GM21619 (cell line): ENCODE data around the gene MYH13.

Experiments
- ATAC-seq: cut with Tn5 transposase; IDR thresholded peaks from one replicate; pipeline ENCODE4 v1.9.1; 2021; ENCODE audit not compliant: unreplicated experiment

The MYH13 gene

DNA sequence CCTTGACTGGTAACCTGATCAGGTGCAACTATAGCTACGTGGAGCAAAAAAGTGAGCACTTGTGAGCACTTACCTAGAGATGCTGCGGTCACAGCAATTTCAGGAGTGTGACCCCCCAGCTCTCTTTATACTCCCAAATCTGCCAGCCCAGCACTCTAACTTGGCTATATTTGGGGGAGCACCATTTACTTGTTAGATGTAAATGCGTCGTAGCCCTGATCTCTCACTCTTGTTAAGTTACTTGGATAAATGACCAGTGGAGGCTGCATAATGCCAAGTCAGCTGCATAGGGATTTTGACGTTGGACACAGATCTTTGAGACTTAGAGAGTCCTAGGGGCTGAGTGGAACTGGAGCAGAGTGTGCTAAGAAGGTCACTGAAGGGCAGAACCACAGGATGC is at the start of gene MYH13:
Gene MYH13 (minus strand): TSS at position 101 of the 400 bp plus-strand sequence. CDS start 8,476 bp downstream, outside the sequence.
- no peak for ATAC-seq

DNA sequence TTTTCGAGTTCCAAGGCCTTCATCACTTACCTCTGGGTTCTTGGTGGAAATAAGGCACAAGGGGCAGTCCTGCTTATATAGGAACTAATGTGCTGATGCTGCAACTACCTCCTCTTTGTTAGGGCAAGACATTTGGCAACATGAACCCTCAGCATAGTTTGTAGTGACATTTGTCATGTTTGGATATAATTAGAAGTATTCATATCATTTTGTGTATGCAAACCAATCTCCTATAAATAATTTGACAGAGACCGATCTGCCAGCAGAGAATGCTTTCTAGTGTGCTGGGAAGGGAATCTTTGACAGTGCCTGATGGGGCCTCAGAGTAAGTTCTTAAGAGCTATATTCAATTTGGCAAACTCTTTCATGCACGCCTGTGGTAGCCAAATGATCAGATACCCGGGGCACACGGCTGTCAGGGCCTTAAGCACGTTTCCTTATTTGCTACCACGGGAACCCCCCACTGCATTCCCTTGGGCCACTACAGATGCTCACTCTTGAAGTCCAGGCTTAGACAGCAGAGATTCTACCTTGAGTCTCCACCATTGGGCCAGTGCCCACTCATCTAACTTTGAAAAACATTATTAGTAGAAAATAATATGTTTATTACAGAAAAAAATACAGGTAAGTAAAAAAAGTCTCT is 49.2 kb upstream of the MYH13 start, which contains the start of gene MYH8:
Gene MYH8 (minus strand): TSS at position 51 of the 643 bp plus-strand sequence. CDS start 1,723 bp downstream, outside the sequence.
- no peak for ATAC-seq

- ATAC-seq, result no peak
These were observed 48.4 kb upstream of the MYH13 start for GRCh38 chr17:10421211-10421610.

- no peak for ATAC-seq
These were observed 48.0 kb upstream of the MYH13 start for GRCh38 chr17:10420811-10421210.

GRCh38 chr17:10417431-10417830 is 44.6 kb upstream of the MYH13 start:
- no peak for ATAC-seq

DNA sequence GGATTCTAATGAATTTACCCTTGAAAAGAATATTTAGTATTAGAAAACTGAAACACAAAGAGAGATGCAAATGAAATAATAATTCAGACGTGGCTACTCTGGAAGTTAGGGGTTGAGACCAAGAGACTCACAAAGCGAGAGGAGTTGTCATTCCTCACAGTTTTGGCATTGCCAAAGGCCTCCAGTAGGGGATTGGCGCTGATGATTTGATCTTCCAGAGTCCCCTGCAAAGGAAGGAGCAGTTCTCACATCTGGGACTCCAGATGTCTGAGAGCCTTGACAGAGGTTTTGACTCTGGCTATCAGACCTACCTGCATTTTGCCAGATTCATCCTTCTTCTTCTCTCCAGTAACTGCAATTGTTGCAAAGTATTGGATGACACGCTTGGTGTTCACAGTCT is 42.4 kb upstream of the MYH13 start:
- ATAC-seq, result no peak

DNA sequence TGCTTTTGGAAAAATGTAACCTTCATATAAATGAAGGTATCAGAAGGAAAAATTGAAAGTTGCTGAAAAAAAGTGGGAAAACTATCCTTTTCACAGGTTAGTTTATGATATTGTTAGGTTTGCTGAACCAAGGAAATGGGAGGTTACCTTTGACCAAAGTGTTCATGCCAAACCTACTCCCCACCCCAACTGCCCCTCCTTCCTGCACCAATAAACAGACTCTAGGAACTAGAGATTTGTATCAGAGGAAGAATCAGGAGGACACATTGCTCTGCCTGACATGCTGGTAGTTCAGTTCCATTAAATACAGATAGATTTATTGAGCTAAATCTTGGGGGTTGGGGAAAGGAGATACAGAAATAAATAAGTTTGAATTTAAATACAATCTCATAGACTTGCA is 30.8 kb upstream of the MYH13 start:
- no peak for ATAC-seq

DNA sequence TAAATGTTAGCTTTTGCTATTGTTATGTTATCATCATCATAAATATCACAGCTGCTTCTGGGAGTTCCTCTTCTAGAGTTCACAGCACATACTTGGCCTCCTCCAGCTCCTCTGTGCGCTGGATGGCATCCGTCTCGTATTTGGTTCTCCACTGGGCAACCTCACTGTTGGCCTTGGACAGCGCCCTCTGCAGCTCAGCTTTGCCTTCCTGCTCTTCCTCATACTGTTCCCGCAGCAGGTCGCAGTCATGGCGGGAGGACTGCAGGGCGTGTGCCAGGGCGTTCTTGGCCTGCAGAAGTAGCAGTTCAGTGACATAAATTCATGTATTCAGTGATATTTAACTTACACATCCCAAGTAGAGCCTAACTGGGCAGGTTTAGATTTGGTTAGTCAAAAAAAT is 25.5 kb upstream of the MYH13 start:
- no peak for ATAC-seq

DNA sequence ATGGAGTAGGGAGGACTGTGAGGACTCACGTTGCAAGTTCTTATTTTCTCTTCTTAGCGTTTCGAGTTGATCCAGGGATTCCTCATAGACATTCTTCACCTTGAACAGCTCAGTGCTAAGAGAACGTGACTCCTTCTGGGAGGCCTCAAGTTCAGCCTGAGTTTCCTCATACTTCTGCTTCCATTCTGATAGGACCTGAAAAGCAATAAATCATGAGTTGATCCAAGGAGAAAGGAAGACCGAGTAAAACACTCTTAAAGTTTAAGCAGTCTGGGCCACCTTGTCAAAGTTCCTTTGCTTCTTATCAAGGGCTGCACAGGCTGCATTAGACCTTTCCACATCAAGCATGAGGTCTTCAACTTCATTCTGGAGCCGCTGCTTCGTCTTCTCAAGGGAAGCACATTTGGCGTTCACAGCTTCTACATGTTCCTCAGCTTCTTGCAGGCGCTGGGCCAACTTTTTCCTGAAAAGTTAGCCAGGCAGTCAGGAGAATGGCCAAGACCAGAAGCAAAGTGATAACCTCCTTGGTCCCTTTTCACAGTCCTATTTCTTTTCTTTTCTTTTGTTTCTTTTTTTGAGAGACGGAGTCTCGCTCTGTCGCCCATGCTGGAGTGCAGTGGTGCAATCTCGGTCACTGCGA is 23.8 kb upstream of the MYH13 start:
- no peak for ATAC-seq

- ATAC-seq, result peak; percentile 71
These were observed 21.5 kb upstream of the MYH13 start for GRCh38 chr17:10394201-10394887.

- ATAC-seq, result no peak
These were observed 20.1 kb upstream of the MYH13 start for GRCh38 chr17:10392880-10393279.

DNA sequence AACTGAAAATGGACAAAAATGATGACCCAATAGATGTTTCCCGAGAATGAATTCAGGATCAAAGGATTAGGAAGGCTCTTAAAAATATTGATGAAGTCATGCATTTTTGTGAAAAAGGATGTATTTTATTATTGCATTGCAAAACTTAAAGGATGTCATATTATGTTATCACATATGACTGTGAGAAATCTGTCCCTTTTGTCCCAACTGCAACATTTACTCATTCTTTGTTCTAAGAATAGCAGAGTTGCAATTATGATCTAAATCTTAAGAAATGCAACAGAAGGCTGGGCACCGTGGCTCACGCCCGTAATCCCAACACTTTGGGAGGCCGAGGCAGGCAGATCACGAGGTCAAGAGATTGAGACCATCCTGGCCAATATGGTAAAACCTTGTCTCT is 13.1 kb upstream of the MYH13 start:
- ATAC-seq, result no peak

DNA sequence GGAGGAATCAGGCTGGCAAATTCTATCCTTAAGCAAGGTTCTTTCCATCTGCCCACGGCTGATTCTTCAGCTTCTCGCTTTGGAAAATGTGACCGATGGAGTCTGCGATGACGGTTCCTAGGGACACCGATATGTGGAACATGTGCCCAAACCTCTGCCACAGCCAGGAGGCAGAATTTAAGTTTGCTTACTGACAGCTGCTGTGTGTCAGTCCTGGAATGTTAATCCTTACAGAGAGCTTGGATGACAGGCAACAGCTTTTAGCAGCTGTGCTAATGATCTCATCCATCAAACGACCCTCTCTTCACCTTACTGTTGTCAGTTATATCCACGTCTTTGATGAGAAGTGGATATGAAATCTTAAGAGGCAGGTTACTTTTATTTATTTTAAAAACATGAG is 11.4 kb upstream of the MYH13 start:
- ATAC-seq, result no peak

DNA sequence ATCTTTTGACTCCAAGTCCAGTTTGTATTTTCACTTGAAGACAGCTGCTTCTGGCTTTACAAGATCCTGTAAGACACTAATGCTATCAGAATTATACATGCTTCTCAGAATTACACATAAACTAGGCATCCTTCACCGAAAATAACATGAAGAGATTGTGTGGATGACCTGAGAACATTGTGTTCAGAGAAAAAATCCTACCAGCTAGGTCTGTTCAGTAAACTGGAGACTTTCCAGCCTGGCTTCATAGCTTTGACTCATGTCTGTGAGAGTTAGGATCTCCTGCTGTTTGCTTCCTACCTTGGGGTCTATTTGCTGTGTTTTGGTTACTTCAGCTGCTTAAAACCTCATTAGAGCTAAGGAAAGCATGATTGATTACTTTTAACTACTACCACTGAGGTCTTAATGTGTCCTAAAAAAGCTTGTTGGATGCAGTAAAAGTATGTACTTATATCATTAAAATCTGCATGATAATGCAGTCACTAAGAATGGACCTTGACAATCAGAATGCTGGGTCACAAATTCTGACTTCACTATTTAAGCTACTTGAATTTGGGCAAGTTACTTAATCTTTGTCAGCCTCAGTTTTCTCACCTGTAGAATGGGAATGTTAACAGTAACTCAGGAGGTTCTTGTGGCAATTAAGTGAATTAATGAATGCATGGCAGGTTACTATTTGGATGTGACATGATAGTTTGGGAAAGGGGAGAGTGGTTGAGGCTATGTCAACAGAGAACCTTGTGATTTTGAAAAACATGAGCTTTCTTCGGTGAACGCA is 8.0 kb upstream of the MYH13 start:
- ATAC-seq, result no peak

- no peak for ATAC-seq
These were observed 2.7 kb downstream of the MYH13 start for GRCh38 chr17:10370016-10370608.

GRCh38 chr17:10369239-10369638 is 3.6 kb downstream of the MYH13 start:
- no peak for ATAC-seq

- no peak for ATAC-seq
These were observed 4.2 kb downstream of the MYH13 start for GRCh38 chr17:10368561-10368960.

- no peak for ATAC-seq
These were observed 12.2 kb downstream of the MYH13 start for GRCh38 chr17:10360578-10360977.

- ATAC-seq, result no peak
These were observed 15.0 kb downstream of the MYH13 start for GRCh38 chr17:10357768-10358167.

- ATAC-seq, result no peak
These were observed 18.2 kb downstream of the MYH13 start for GRCh38 chr17:10354651-10355050.

DNA sequence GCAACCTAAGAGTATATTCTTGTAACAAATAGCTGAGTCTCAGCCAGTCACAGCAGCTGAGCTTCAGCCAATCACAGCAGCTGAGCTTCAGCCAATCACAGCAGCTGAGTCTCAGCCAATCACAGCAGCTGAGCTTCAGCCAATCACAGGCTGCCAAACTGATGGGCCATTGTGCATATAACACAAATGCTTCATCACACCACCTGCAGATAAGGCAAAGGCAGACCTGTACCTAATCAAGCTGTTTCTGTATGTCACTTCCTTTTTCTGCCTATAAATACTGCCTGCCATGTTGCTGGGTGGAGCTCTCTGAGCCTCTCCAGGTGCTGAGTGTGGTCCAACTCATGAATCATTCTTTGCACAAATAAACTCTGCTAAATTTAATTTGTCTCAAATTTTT is 19.9 kb downstream of the MYH13 start:
- ATAC-seq, result no peak
